HEK293 (cell line): Measurements from ENCODE around the gene RAB17.

Experiments
- YY1 ChIP-seq: fragments of 450-650 bp; formaldehyde crosslinking; IDR thresholded peaks from 2 replicates; pipeline ENCODE4 v1.5.1; 2018; ENCODE audit warnings: missing biosample characterization, missing genetic modification characterization
- TF ChIP-seq, protein P1 (sequence below): fragments of 450-650 bp; formaldehyde crosslinking; IDR thresholded peaks from 2 replicates; pipeline ENCODE4 v1.5.1; 2016; ENCODE audit warnings: missing biosample characterization, missing genetic modification characterization

DNA sequence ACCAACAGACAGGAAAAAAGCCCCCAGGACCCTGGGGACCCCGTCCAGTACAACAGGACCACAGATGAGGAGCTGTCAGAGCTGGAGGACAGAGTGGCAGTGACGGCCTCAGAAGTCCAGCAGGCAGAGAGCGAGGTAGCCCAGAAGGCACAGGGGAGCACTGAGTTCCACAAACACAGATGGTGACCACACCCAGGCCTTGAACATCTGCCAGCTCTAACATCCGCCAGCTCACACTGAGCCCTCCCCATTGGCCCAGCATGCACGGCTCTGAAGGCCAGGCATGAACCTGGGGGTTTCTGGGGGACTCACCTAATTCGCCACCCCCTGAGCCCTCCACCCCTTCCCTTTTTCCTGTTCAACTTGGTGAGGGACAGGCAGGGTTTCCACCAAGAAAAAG lies 49.7 kb downstream of the RAB17 start:
- TF ChIP-seq, protein P1, sequence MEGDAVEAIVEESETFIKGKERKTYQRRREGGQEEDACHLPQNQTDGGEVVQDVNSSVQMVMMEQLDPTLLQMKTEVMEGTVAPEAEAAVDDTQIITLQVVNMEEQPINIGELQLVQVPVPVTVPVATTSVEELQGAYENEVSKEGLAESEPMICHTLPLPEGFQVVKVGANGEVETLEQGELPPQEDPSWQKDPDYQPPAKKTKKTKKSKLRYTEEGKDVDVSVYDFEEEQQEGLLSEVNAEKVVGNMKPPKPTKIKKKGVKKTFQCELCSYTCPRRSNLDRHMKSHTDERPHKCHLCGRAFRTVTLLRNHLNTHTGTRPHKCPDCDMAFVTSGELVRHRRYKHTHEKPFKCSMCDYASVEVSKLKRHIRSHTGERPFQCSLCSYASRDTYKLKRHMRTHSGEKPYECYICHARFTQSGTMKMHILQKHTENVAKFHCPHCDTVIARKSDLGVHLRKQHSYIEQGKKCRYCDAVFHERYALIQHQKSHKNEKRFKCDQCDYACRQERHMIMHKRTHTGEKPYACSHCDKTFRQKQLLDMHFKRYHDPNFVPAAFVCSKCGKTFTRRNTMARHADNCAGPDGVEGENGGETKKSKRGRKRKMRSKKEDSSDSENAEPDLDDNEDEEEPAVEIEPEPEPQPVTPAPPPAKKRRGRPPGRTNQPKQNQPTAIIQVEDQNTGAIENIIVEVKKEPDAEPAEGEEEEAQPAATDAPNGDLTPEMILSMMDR = no peak
- no peak for TF ChIP-seq YY1
